ENCODE measurements around the gene DCXR.

DNA sequence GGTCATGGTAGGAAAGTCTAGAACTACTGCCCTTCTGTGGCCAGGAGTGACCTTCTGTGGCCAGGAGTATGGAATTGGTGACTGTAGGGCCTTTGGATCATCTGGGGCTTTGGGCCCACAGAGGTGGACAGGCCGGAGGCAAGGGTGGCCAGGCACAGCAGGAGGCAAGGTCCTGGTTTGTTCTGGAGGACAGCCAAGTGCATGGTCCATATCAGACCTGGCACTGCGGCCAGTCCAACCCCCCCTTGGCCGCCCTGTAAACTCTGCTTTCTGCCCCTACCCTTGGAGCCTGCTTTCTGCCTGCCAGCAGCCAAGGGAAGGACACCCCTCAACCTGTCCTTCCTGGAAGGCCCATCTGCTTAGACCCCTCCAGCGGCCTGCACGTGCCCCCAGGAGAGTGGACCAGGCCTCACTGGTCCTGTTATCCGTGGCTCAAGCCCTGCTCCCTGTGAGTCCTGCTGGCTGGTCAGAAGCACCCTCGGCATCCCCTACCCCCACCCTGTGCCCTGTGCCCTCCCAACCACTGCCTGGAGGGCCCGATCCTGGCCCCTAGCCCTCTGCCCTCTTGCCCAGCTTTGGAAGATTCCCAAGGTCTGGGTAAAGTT, 2.3 kb upstream of the DCXR start:
- TF ChIP-seq, protein P1, sequence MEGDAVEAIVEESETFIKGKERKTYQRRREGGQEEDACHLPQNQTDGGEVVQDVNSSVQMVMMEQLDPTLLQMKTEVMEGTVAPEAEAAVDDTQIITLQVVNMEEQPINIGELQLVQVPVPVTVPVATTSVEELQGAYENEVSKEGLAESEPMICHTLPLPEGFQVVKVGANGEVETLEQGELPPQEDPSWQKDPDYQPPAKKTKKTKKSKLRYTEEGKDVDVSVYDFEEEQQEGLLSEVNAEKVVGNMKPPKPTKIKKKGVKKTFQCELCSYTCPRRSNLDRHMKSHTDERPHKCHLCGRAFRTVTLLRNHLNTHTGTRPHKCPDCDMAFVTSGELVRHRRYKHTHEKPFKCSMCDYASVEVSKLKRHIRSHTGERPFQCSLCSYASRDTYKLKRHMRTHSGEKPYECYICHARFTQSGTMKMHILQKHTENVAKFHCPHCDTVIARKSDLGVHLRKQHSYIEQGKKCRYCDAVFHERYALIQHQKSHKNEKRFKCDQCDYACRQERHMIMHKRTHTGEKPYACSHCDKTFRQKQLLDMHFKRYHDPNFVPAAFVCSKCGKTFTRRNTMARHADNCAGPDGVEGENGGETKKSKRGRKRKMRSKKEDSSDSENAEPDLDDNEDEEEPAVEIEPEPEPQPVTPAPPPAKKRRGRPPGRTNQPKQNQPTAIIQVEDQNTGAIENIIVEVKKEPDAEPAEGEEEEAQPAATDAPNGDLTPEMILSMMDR (conservative IDR thresholded peaks at IDR 0.05; ENCODE audit: low read length), result no peak
- no peak for TF ChIP-seq EZH2phosphoT487 (IDR thresholded peaks at IDR 0.05; ENCODE audit: borderline replicate concordance, low read depth, low read length)

All from OCI-LY7 (cell line).